Progenitor cell of endocrine pancreas (in vitro differentiated cells): ENCODE results near the gene CD83. TPM values are rescaled to one million over a fixed set of nuclear protein-coding genes. Genes with fewer than 3 reads are reported as not detected.

ENCODE experiments used
- DNase-seq: peaks from one replicate; pipeline ENCODE4 v3.0.0; 2021; ENCODE audit warnings: low spot score; ENCODE audit not compliant: unreplicated experiment
- H3K27ac Mint-ChIP-seq: 2 replicates; pipeline ENCODE4 v1.8.0; 2021; ENCODE audit warnings: mild to moderate bottlenecking, moderate library complexity, mixed read lengths
- H3K27me3 Mint-ChIP-seq: 2 replicates; pipeline ENCODE4 v1.8.0; 2021; ENCODE audit warnings: mixed read lengths
- H3K36me3 Mint-ChIP-seq: 2 replicates; pipeline ENCODE4 v1.8.0; 2022; ENCODE audit warnings: mixed read lengths; ENCODE audit not compliant: insufficient read depth
- H3K4me1 Mint-ChIP-seq: 2 replicates; pipeline ENCODE4 v1.8.0; 2021; ENCODE audit warnings: low read depth, mixed read lengths
- H3K4me3 Mint-ChIP-seq: 2 replicates; pipeline ENCODE4 v1.8.0; 2021; ENCODE audit warnings: low read depth, mild to moderate bottlenecking, moderate library complexity, mixed read lengths
- H3K9me3 Mint-ChIP-seq: 2 replicates; pipeline ENCODE4 v1.8.0; 2021; ENCODE audit warnings: low read depth, mixed read lengths
- total RNA-seq: library from RNA; stranded (reverse); gene quantifications from 2 replicates; pipeline ENCODE4 v1.2.1, GENCODE V29; 2021
- TF ChIP-seq, protein P1 (sequence below): fragments of 200-600 bp; sonication (generic); IDR thresholded peaks from one replicate; pipeline ENCODE4 v1.5.0; 2021; ENCODE audit warnings: antibody characterized with exemption, mild to moderate bottlenecking; ENCODE audit not compliant: unreplicated experiment

CD83 gene
- total RNA-seq, 1 donor from 2014 or later, result 5.8 TPM

DNA sequence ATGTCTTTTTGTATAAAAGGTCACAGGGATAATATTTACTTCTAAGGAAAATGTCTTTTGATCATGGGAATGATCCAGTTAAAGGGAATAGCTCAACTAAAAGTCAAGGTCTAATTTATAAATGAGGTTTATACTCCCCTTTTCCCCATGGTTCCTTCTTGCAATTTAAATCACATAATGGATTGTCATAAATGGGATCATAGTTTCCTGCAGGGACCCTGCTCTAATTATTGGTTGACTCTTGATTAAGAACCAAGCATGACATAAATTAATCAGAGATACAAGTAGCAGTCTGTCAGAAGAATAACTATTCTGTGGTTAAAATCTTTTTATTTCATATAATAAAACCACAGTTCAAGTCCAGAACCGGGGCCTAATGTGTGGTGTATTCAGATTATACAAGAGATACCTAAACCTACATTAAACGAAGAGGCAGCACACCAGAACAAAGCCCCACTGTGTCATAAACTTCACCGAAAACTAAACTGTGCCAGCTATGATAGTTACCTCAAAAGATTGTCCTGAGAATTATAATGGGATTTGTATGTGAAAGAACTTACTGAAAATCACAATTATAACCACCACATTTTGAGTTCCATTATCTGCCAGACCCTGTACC lies 43.0 kb upstream of the CD83 start:
- Mint-ChIP-seq H3K4me1 (no peaks in the 10 kb centered on the region), H3K4me3 (no peak overlapping the region), H3K27me3 (peaks cover 3% of the 10 kb centered on the region), H3K36me3 (no peaks in the 10 kb centered on the region), H3K9me3 (no peaks in the 10 kb centered on the region), H3K27ac (no peak overlapping the region)
- TF ChIP-seq, protein P1, sequence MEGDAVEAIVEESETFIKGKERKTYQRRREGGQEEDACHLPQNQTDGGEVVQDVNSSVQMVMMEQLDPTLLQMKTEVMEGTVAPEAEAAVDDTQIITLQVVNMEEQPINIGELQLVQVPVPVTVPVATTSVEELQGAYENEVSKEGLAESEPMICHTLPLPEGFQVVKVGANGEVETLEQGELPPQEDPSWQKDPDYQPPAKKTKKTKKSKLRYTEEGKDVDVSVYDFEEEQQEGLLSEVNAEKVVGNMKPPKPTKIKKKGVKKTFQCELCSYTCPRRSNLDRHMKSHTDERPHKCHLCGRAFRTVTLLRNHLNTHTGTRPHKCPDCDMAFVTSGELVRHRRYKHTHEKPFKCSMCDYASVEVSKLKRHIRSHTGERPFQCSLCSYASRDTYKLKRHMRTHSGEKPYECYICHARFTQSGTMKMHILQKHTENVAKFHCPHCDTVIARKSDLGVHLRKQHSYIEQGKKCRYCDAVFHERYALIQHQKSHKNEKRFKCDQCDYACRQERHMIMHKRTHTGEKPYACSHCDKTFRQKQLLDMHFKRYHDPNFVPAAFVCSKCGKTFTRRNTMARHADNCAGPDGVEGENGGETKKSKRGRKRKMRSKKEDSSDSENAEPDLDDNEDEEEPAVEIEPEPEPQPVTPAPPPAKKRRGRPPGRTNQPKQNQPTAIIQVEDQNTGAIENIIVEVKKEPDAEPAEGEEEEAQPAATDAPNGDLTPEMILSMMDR, result no peak
- DNase-seq, result no peak

DNA sequence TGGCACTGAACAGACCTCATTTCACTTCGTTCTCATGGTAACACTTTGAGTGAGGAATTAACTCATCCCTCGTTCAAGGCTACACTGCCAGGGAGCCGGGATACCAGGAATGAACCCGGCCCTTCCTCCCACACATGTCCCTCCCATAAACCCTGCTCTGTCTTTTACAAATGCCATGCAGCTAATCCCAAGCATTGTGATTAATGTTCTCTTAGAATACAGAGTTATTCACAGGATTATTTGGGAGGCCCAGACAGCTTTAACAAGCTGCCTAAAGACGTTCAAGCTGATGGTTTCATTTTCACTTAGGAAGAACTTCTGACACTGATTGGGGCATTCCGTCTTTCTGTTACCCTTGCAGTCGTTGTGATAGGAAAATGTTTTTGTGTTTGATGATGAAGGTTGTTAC lies 42.5 kb upstream of the CD83 start:
- TF ChIP-seq, protein P1, result no peak
- no peaks in the 10 kb centered on the region for H3K4me1 Mint-ChIP-seq
- no peak overlapping the region for H3K27ac Mint-ChIP-seq
- no peaks in the 10 kb centered on the region for H3K9me3 Mint-ChIP-seq
- no peak for DNase-seq
- H3K36me3 Mint-ChIP-seq, result no peaks in the 10 kb centered on the region
- peaks cover 3% of the 10 kb centered on the region for H3K27me3 Mint-ChIP-seq
- no peak overlapping the region for H3K4me3 Mint-ChIP-seq

DNA sequence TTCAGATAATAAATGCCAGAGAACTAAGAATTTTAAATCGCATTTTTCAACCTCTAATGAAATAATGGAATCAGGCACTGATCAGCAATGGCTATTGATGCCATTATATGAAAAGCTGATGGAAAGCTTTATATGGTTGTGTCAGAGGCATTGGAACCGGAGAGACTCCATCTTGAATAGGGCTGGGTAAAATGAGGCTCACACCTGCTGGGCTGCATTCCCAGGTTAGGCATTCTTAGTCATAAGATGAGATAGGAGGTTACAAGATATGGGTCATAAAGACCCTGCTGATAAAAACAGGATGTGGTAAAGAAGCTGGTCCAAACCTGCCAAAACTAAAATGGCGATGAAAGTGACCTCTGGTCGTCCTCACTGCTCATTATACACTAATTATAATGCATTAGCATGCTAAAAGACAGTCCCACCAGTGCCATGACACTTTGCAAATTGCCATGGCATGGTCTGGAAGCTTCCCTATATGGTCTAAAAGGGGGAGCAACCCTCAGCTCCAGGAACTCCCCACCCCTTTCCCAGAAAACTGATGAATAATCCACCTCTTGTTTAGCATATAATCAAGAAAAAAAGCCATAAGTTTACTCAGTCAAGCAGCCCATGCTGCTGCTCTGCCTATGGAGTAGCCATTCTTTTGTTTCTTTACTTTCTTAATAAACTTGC lies 40.2 kb upstream of the CD83 start:
- no peak for DNase-seq
- Mint-ChIP-seq H3K9me3 (no peaks in the 10 kb centered on the region), H3K27ac (no peak overlapping the region), H3K36me3 (no peaks in the 10 kb centered on the region), H3K4me1 (no peaks in the 10 kb centered on the region), H3K4me3 (no peak overlapping the region), H3K27me3 (peaks cover 6% of the 10 kb centered on the region)
- TF ChIP-seq, protein P1, result no peak

DNA sequence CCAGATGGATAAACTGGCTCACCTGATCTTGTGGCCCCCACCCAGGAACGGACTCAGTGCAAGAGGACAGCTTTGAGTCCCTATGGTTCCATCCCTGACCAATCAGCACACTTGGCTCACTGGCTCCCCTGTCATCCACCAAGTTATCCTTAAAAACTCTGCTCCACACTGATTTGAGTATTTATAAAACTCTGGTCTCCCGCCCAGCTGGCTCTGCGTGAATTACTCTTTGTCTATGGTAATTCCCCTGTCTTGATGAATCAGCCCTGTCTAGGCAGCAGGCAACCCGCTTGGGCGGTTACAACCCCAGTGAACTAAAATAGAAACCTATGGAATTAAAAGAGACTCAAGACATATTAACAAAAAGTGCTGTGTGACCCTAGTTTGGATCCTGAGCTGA lies 38.1 kb upstream of the CD83 start:
- H3K27ac Mint-ChIP-seq, result no peak overlapping the region
- H3K4me3 Mint-ChIP-seq, result no peak overlapping the region
- H3K4me1 Mint-ChIP-seq, result no peaks in the 10 kb centered on the region
- H3K9me3 Mint-ChIP-seq, result no peaks in the 10 kb centered on the region
- DNase-seq, result no peak
- no peaks in the 10 kb centered on the region for H3K36me3 Mint-ChIP-seq
- TF ChIP-seq, protein P1, result no peak
- peaks cover 9% of the 10 kb centered on the region for H3K27me3 Mint-ChIP-seq

DNA sequence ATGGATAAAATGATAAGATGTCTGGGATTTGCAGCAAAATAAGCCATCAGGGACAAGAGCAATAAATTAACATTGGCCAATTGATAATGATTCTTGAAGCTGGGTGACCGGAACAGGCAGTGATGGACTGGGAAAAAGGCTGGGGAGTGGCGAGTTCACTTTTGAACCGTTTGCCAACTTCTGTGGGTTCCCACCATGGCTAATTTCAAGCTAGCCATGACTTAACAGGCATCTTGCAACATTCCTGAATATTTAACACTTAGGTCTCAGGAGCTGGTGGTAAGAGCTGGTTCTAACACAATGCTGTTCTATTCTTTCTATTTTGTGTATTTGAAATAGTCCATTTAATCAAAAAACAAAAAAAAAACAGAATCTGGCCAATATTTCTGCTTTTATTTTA lies 37.6 kb upstream of the CD83 start:
- Mint-ChIP-seq H3K27me3 (peaks cover 12% of the 10 kb centered on the region), H3K36me3 (no peaks in the 10 kb centered on the region), H3K4me1 (no peaks in the 10 kb centered on the region), H3K4me3 (no peak overlapping the region), H3K9me3 (no peaks in the 10 kb centered on the region), H3K27ac (no peak overlapping the region)
- DNase-seq, result no peak
- TF ChIP-seq, protein P1, result no peak
